GM12878 (cell line): ENCODE data around the gene CHCT1. TPM values are rescaled to one million over a fixed set of nuclear protein-coding genes. Genes with fewer than 3 reads are reported as not detected.

Experiments
- BHLHE40 ChIP-seq, 2 experiments: fragments of 450-650 bp in 1 of 2; IDR thresholded peaks; 2 replicates each; pipeline ENCODE4 v1.6.1; 2011 to 2017; ENCODE audit warnings: low read depth in 2 of 2, borderline replicate concordance in 1 of 2, improper control_type of control experiment in 1 of 2, low read length in 1 of 2, mild to moderate bottlenecking in 1 of 2
- DPF2 ChIP-seq: fragments of 450-650 bp; IDR thresholded peaks from 2 replicates; pipeline ENCODE4 v1.6.1; 2017; ENCODE audit warnings: mild to moderate bottlenecking
- ETV6 ChIP-seq, 2 experiments: fragments of 450-650 bp in 1 of 2; IDR thresholded peaks in 1 of 2; conservative IDR thresholded peaks in 1 of 2; 2 replicates each; pipeline ENCODE4 v1.6.1; 2014; ENCODE audit warnings: antibody characterized with exemption in 1 of 2, borderline replicate concordance in 1 of 2, low read depth in 1 of 2, mild to moderate bottlenecking in 1 of 2, moderate library complexity in 1 of 2
- GATAD2B ChIP-seq: fragments of 450-650 bp; conservative IDR thresholded peaks from 2 replicates; pipeline ENCODE4 v1.6.1; 2017; ENCODE audit warnings: low read depth, mild to moderate bottlenecking, moderate library complexity
- JUND ChIP-seq: IDR thresholded peaks from 2 replicates; pipeline ENCODE4 v1.6.1; 2012; ENCODE audit warnings: low read depth, mild to moderate bottlenecking, low read length, improper control_type of control experiment, moderate library complexity
- MYC ChIP-seq: IDR thresholded peaks from 2 replicates; pipeline ENCODE4 v1.6.1; 2011; ENCODE audit warnings: mild to moderate bottlenecking, low read length, moderate library complexity, inconsistent platforms; ENCODE audit not compliant: insufficient read depth, insufficient replicate concordance, insufficient read length, severe bottlenecking
- NFIC ChIP-seq: IDR thresholded peaks from 2 replicates; pipeline ENCODE4 v1.6.1; 2012; ENCODE audit warnings: low read depth, mild to moderate bottlenecking, inconsistent platforms, low read length, moderate library complexity
- NR2F1 ChIP-seq: fragments of 450-650 bp; conservative IDR thresholded peaks from 2 replicates; pipeline ENCODE4 v1.6.1; 2017; ENCODE audit warnings: mild to moderate bottlenecking
- RELA ChIP-seq: fragments of 450-650 bp; IDR thresholded peaks from 2 replicates; pipeline ENCODE4 v1.8.0; 2014; ENCODE audit warnings: borderline replicate concordance; ENCODE audit not compliant: partially characterized antibody
- RFX5 ChIP-seq: IDR thresholded peaks from 2 replicates; pipeline ENCODE4 v1.6.1; 2011; ENCODE audit warnings: low read depth, low read length, improper control_type of control experiment
- polyA plus RNA-seq, 11 experiments: library from polyadenylated mRNA; depleted of rRNA in 4 of 11; unstranded in 6 of 11; stranded (reverse) in 5 of 11; fragments of >200 nt; fragmentation: Nextera tagmentation in 4 of 11; fragmentation: Illumina TruSeq in 1 of 11; extraction: Ambion mirVana in 4 of 11; extraction: Trizol in 1 of 11; gene quantifications; 1 replicate in 1 of 11; 2 replicates in 10 of 11; pipeline versions ENCODE4 v1.2.1 to v1.2.3, GENCODE V29; 2011 to 2016; ENCODE audit warnings: inconsistent platforms in 2 of 11, missing spikeins in 2 of 11, low read depth in 1 of 11
- total RNA-seq, 4 experiments: library from RNA; depleted of rRNA in 3 of 4; stranded (reverse); fragments of >200 nt in 3 of 4; fragmentation: Illumina TruSeq in 1 of 4; extraction: Trizol in 1 of 4; gene quantifications; 2 replicates each; pipeline versions ENCODE4 v1.2.1 to v1.2.3, GENCODE V29; 2013 to 2021
- TF ChIP-seq, protein P1 (sequence below): fragments of 450-650 bp; IDR thresholded peaks from 2 replicates; pipeline ENCODE4 v1.6.1; 2018; ENCODE audit warnings: mild to moderate bottlenecking, low read depth, moderate library complexity; ENCODE audit not compliant: partially characterized antibody
- TF ChIP-seq, protein P2 (sequence below): IDR thresholded peaks from 2 replicates; pipeline ENCODE4 v1.6.1; 2012; ENCODE audit warnings: low read length, inconsistent platforms
- TF ChIP-seq, protein P3 (sequence below): fragments of 450-650 bp; IDR thresholded peaks from 2 replicates; pipeline ENCODE4 v1.6.1; 2017; ENCODE audit warnings: mild to moderate bottlenecking

The CHCT1 gene
- total and polyA plus RNA-seq, 10 of the 15 experiments (the other 5 are each of a cell fraction or from before 2014, with no cell fraction given) = 0.23 to 0.35 TPM; not detected in 8

DNA sequence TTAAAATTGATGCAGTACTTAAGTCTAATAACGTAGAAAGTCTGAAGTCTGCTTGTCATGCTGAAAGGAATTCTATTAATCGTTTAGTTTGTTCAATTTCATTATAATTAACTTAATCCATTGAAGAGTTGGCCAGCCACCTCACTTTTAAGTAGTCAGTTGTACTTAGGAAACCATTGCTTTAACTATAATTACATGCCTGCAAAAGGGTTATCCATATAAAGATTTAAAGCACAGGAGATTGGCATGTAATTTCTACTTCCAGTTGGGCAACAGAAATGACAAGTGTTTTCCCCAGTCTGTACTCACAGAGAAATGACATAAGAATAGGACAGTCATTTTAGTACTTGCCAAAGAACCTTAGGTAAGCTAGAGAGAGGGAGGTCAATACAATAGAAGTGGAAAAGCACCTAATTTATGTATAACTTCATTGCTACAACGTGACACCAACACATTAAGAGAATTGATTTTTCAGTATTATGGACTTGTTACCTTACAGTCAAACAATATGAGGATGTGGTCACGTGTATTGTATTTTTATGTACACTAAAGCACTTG, 26.7 kb upstream of the CHCT1 start (continued):
- TF ChIP-seq RELA (no peak), RFX5 (no peak), BHLHE40 (IDR thresholded peaks at IDR 0.05; ENCODE audit: borderline replicate concordance in 1 of 2, low read depth in 2 of 2, low read length in 1 of 2) (peak in 1 of 2 experiments; percentile 65; a peak in 2 of 4 replicates), MYC (no peak), JUND (0 out of 2 replicates have a peak, but pooled peaks have one; percentile 11), NR2F1 (peak; percentile 37; the same call in 1 of the 2 replicates), ETV6 (conservative IDR thresholded peaks at IDR 0.05 in 1 of 2, IDR thresholded peaks at IDR 0.05 in 1 of 2; ENCODE audit: borderline replicate concordance in 1 of 2, low read depth in 1 of 2) (peak in 1 of 2 experiments; percentile 70; a peak in 3 of 4 replicates), NFIC (peak; percentile 65; the same call in 1 of the 2 replicates), GATAD2B (no peak), DPF2 (no peak)
- TF ChIP-seq, protein P1, sequence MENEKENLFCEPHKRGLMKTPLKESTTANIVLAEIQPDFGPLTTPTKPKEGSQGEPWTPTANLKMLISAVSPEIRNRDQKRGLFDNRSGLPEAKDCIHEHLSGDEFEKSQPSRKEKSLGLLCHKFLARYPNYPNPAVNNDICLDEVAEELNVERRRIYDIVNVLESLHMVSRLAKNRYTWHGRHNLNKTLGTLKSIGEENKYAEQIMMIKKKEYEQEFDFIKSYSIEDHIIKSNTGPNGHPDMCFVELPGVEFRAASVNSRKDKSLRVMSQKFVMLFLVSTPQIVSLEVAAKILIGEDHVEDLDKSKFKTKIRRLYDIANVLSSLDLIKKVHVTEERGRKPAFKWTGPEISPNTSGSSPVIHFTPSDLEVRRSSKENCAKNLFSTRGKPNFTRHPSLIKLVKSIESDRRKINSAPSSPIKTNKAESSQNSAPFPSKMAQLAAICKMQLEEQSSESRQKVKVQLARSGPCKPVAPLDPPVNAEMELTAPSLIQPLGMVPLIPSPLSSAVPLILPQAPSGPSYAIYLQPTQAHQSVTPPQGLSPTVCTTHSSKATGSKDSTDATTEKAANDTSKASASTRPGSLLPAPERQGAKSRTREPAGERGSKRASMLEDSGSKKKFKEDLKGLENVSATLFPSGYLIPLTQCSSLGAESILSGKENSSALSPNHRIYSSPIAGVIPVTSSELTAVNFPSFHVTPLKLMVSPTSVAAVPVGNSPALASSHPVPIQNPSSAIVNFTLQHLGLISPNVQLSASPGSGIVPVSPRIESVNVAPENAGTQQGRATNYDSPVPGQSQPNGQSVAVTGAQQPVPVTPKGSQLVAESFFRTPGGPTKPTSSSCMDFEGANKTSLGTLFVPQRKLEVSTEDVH = no peak
- TF ChIP-seq, protein P2, sequence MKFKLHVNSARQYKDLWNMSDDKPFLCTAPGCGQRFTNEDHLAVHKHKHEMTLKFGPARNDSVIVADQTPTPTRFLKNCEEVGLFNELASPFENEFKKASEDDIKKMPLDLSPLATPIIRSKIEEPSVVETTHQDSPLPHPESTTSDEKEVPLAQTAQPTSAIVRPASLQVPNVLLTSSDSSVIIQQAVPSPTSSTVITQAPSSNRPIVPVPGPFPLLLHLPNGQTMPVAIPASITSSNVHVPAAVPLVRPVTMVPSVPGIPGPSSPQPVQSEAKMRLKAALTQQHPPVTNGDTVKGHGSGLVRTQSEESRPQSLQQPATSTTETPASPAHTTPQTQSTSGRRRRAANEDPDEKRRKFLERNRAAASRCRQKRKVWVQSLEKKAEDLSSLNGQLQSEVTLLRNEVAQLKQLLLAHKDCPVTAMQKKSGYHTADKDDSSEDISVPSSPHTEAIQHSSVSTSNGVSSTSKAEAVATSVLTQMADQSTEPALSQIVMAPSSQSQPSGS = peak; percentile 53; the same call in 1 of the 2 replicates
- TF ChIP-seq, protein P3, sequence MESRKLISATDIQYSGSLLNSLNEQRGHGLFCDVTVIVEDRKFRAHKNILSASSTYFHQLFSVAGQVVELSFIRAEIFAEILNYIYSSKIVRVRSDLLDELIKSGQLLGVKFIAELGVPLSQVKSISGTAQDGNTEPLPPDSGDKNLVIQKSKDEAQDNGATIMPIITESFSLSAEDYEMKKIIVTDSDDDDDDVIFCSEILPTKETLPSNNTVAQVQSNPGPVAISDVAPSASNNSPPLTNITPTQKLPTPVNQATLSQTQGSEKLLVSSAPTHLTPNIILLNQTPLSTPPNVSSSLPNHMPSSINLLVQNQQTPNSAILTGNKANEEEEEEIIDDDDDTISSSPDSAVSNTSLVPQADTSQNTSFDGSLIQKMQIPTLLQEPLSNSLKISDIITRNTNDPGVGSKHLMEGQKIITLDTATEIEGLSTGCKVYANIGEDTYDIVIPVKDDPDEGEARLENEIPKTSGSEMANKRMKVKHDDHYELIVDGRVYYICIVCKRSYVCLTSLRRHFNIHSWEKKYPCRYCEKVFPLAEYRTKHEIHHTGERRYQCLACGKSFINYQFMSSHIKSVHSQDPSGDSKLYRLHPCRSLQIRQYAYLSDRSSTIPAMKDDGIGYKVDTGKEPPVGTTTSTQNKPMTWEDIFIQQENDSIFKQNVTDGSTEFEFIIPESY = no peak
